ENCODE measurements around the gene SETBP1.

The SETBP1 gene

GRCh38 chr18:44786688-44787087 is 106.0 kb downstream of the SETBP1 start:
- Histone ChIP-seq H2AK5ac (ENCODE audit: low read length, severe bottlenecking) (no peak overlapping the region), H3K79me1 (replicated peaks; ENCODE audit: low read length, poor library complexity, severe bottlenecking) (peaks cover 9% of the 10 kb centered on the region), H3K4me2 (ENCODE audit: low read length, poor library complexity, severe bottlenecking) (peak overlapping the region; percentile 35), H3K27me3 (ENCODE audit: control insufficient read depth in 1 of 2, insufficient read depth in 1 of 2, low read length in 2 of 2) (no peaks in the 10 kb centered on the region), H2BK12ac (ENCODE audit: low read length in 2 of 2) (peak overlapping the region in 1 of 2 experiments; percentile 6), H2BK5ac (ENCODE audit: low read depth, low read length, poor library complexity, severe bottlenecking) (no peak overlapping the region), H3K18ac (ENCODE audit: low read depth in 1 of 2, low read length in 2 of 2) (no peak overlapping the region), H3K23ac (ENCODE audit: low read length in 2 of 2) (no peak overlapping the region), H3K4me3 (ENCODE audit: insufficient read depth in 1 of 2, low read depth in 1 of 2, low read length in 2 of 2) (peak overlapping the region in 1 of 2 experiments; percentile 73), H3K9me3 (ENCODE audit: control insufficient read depth, low read length) (no peaks in the 10 kb centered on the region), H2BK120ac (ENCODE audit: low read depth, low read length) (no peak overlapping the region), H4K8ac (ENCODE audit: low read length) (no peak overlapping the region), H2BK15ac (ENCODE audit: low read depth, poor library complexity, severe bottlenecking) (no peak overlapping the region), H3K27ac (ENCODE audit: low read length, poor library complexity, severe bottlenecking) (no peak overlapping the region), H3K36me3 (ENCODE audit: control insufficient read depth in 1 of 2, insufficient read depth in 2 of 2, low read depth in 1 of 2, low read length in 2 of 2) (no peaks in the 10 kb centered on the region), H4K91ac (ENCODE audit: low read length) (no peak overlapping the region), H2AFZ (ENCODE audit: low read depth, low read length) (no peak overlapping the region), H3K14ac (ENCODE audit: low read length in 2 of 2) (no peak overlapping the region), H3K4ac (ENCODE audit: low read depth in 1 of 2, low read length in 2 of 2) (no peak overlapping the region), H3K4me1 (ENCODE audit: control insufficient read depth, insufficient read depth, low read depth, low read length) (peaks cover 9% of the 10 kb centered on the region), H3K9ac (ENCODE audit: low read length) (peak overlapping the region; percentile 85)
- 47% methylated on average over 6 of the region's 6 CpGs for WGBS
- no peak for DNase-seq

- Histone ChIP-seq H2BK120ac (ENCODE audit: low read depth, low read length) (no peak overlapping the region), H3K4me2 (ENCODE audit: low read length, poor library complexity, severe bottlenecking) (no peak overlapping the region), H3K27me3 (ENCODE audit: control insufficient read depth in 1 of 2, insufficient read depth in 1 of 2, low read length in 2 of 2) (no peaks in the 10 kb centered on the region), H2AK5ac (ENCODE audit: low read length, severe bottlenecking) (peak overlapping the region; percentile 73), H3K27ac (ENCODE audit: low read length, poor library complexity, severe bottlenecking) (no peak overlapping the region), H3K4me1 (ENCODE audit: control insufficient read depth, insufficient read depth, low read depth, low read length) (peaks cover 17% of the 10 kb centered on the region), H4K91ac (ENCODE audit: low read length) (no peak overlapping the region), H2BK5ac (ENCODE audit: low read depth, low read length, poor library complexity, severe bottlenecking) (no peak overlapping the region), H3K14ac (ENCODE audit: low read length in 2 of 2) (no peak overlapping the region), H2BK12ac (ENCODE audit: low read length in 2 of 2) (no peak overlapping the region), H2AFZ (ENCODE audit: low read depth, low read length) (no peak overlapping the region), H3K18ac (ENCODE audit: low read depth in 1 of 2, low read length in 2 of 2) (no peak overlapping the region), H3K36me3 (ENCODE audit: control insufficient read depth in 1 of 2, insufficient read depth in 2 of 2, low read depth in 1 of 2, low read length in 2 of 2) (no peaks in the 10 kb centered on the region), H3K4me3 (ENCODE audit: insufficient read depth in 1 of 2, low read depth in 1 of 2, low read length in 2 of 2) (no peak overlapping the region), H3K9me3 (ENCODE audit: control insufficient read depth, low read length) (no peaks in the 10 kb centered on the region), H3K4ac (ENCODE audit: low read depth in 1 of 2, low read length in 2 of 2) (no peak overlapping the region), H2BK15ac (ENCODE audit: low read depth, poor library complexity, severe bottlenecking) (no peak overlapping the region), H3K23ac (ENCODE audit: low read length in 2 of 2) (no peak overlapping the region), H3K79me1 (replicated peaks; ENCODE audit: low read length, poor library complexity, severe bottlenecking) (peaks cover 15% of the 10 kb centered on the region), H3K9ac (ENCODE audit: low read length) (no peak overlapping the region), H4K8ac (ENCODE audit: low read length) (no peak overlapping the region)
- 80% methylated on average over 1 of the region's 1 CpG for WGBS
- peak; percentile 22 for DNase-seq
Measured at GRCh38 chr18:44788334-44788733, 107.6 kb downstream of the SETBP1 start.

- peak; percentile 74 for DNase-seq
- peaks cover 17% of the 10 kb centered on the region for H3K4me1 ChIP-seq (ENCODE audit: control insufficient read depth, insufficient read depth, low read depth, low read length)
Measured at GRCh38 chr18:44789710-44790109, 109.0 kb downstream of the SETBP1 start.

GRCh38 chr18:44790860-44791259 is 110.2 kb downstream of the SETBP1 start:
- Histone ChIP-seq H3K4ac (ENCODE audit: low read depth in 1 of 2, low read length in 2 of 2) (peak overlapping the region in 1 of 2 experiments; percentile 20), H4K91ac (ENCODE audit: low read length) (no peak overlapping the region), H4K8ac (ENCODE audit: low read length) (no peak overlapping the region), H3K36me3 (ENCODE audit: control insufficient read depth in 1 of 2, insufficient read depth in 2 of 2, low read depth in 1 of 2, low read length in 2 of 2) (no peaks in the 10 kb centered on the region), H3K4me1 (ENCODE audit: control insufficient read depth, insufficient read depth, low read depth, low read length) (peaks cover 17% of the 10 kb centered on the region), H3K9me3 (ENCODE audit: control insufficient read depth, low read length) (no peaks in the 10 kb centered on the region), H3K9ac (ENCODE audit: low read length) (no peak overlapping the region), H2AK5ac (ENCODE audit: low read length, severe bottlenecking) (peak overlapping the region; percentile 88), H3K4me2 (ENCODE audit: low read length, poor library complexity, severe bottlenecking) (no peak overlapping the region), H3K14ac (ENCODE audit: low read length in 2 of 2) (no peak overlapping the region), H3K27me3 (ENCODE audit: control insufficient read depth in 1 of 2, insufficient read depth in 1 of 2, low read length in 2 of 2) (no peaks in the 10 kb centered on the region), H3K23ac (ENCODE audit: low read length in 2 of 2) (no peak overlapping the region), H2BK12ac (ENCODE audit: low read length in 2 of 2) (peak overlapping the region; percentile 42 to 86), H3K4me3 (ENCODE audit: insufficient read depth in 1 of 2, low read depth in 1 of 2, low read length in 2 of 2) (no peak overlapping the region), H2BK15ac (ENCODE audit: low read depth, poor library complexity, severe bottlenecking) (no peak overlapping the region), H2AFZ (ENCODE audit: low read depth, low read length) (no peak overlapping the region), H3K27ac (ENCODE audit: low read length, poor library complexity, severe bottlenecking) (no peak overlapping the region), H2BK120ac (ENCODE audit: low read depth, low read length) (no peak overlapping the region), H3K79me1 (replicated peaks; ENCODE audit: low read length, poor library complexity, severe bottlenecking) (peaks cover 22% of the 10 kb centered on the region), H3K18ac (ENCODE audit: low read depth in 1 of 2, low read length in 2 of 2) (peak overlapping the region in 1 of 2 experiments; percentile 56), H2BK5ac (ENCODE audit: low read depth, low read length, poor library complexity, severe bottlenecking) (no peak overlapping the region)
- 83% methylated on average over 1 of the region's 4 CpGs for WGBS
- DNase-seq: no peak

More at GRCh38 chr18:44789710-44790109, 109.0 kb downstream of the SETBP1 start:
- WGBS: 1% methylated on average over 3 of the region's 4 CpGs
- Histone ChIP-seq H3K4me3 (ENCODE audit: insufficient read depth in 1 of 2, low read depth in 1 of 2, low read length in 2 of 2) (no peak overlapping the region), H3K18ac (ENCODE audit: low read depth in 1 of 2, low read length in 2 of 2) (no peak overlapping the region), H3K79me1 (replicated peaks; ENCODE audit: low read length, poor library complexity, severe bottlenecking) (peaks cover 20% of the 10 kb centered on the region), H2AFZ (ENCODE audit: low read depth, low read length) (no peak overlapping the region), H3K23ac (ENCODE audit: low read length in 2 of 2) (no peak overlapping the region), H3K27me3 (ENCODE audit: control insufficient read depth in 1 of 2, insufficient read depth in 1 of 2, low read length in 2 of 2) (no peaks in the 10 kb centered on the region), H3K36me3 (ENCODE audit: control insufficient read depth in 1 of 2, insufficient read depth in 2 of 2, low read depth in 1 of 2, low read length in 2 of 2) (no peaks in the 10 kb centered on the region), H2BK12ac (ENCODE audit: low read length in 2 of 2) (no peak overlapping the region), H3K14ac (ENCODE audit: low read length in 2 of 2) (no peak overlapping the region), H3K4me2 (ENCODE audit: low read length, poor library complexity, severe bottlenecking) (peak overlapping the region; percentile 41), H2BK120ac (ENCODE audit: low read depth, low read length) (no peak overlapping the region), H2BK15ac (ENCODE audit: low read depth, poor library complexity, severe bottlenecking) (no peak overlapping the region), H2BK5ac (ENCODE audit: low read depth, low read length, poor library complexity, severe bottlenecking) (no peak overlapping the region), H3K4ac (ENCODE audit: low read depth in 1 of 2, low read length in 2 of 2) (no peak overlapping the region), H4K8ac (ENCODE audit: low read length) (no peak overlapping the region), H2AK5ac (ENCODE audit: low read length, severe bottlenecking) (no peak overlapping the region), H3K9ac (ENCODE audit: low read length) (peak overlapping the region; percentile 69), H4K91ac (ENCODE audit: low read length) (no peak overlapping the region), H3K27ac (ENCODE audit: low read length, poor library complexity, severe bottlenecking) (peak overlapping the region; percentile 82), H3K9me3 (ENCODE audit: control insufficient read depth, low read length) (no peaks in the 10 kb centered on the region)
